UCSD-AML1 (cell line): ENCODE data around the gene JUND.
A peak's percentile ranks its signal among the peaks of the same experiment; 100 is the strongest.

ENCODE experiments used
- DNase-seq: peaks from one replicate; lab custom pipeline; 2025; ENCODE audit not compliant: unreplicated experiment; lab: John Stamatoyannopoulos, UW

Gene JUND

GRCh38 chr19:18271433-18271841 is 10.0 kb downstream of the JUND start:
- DNase-seq: no peak

- no peak for DNase-seq
Measured at GRCh38 chr19:18270326-18270725, 11.1 kb downstream of the JUND start.

GRCh38 chr19:18269070-18269723 is 12.2 kb downstream of the JUND start:
- no peak for DNase-seq

- DNase-seq: no peak
Measured at GRCh38 chr19:18266771-18267686, 14.4 kb downstream of the JUND start.

- DNase-seq: no peak
Measured at GRCh38 chr19:18265582-18265981, 15.8 kb downstream of the JUND start.

- no peak for DNase-seq
Measured at GRCh38 chr19:18264971-18265540, 16.4 kb downstream of the JUND start.

GRCh38 chr19:18264137-18264854 is 17.1 kb downstream of the JUND start:
- DNase-seq: no peak

- DNase-seq: no peak
Measured at GRCh38 chr19:18263324-18264136, 17.9 kb downstream of the JUND start.

- DNase-seq: no peak
Measured at GRCh38 chr19:18262917-18263316, 18.5 kb downstream of the JUND start.

- no peak for DNase-seq
Measured at GRCh38 chr19:18262144-18262543, 19.3 kb downstream of the JUND start.

- DNase-seq: no peak
Measured at GRCh38 chr19:18261474-18261873, 19.9 kb downstream of the JUND start.

- DNase-seq: no peak
Measured at GRCh38 chr19:18259893-18260292, 21.5 kb downstream of the JUND start.

GRCh38 chr19:18257503-18258470 is 23.6 kb downstream of the JUND start:
- no peak for DNase-seq

- no peak for DNase-seq
Measured at GRCh38 chr19:18254546-18255503, 26.6 kb downstream of the JUND start.

GRCh38 chr19:18253716-18254115 is 27.7 kb downstream of the JUND start:
- peak; percentile 30 for DNase-seq

- no peak for DNase-seq
Measured at GRCh38 chr19:18253130-18253529, 28.3 kb downstream of the JUND start.

- no peak for DNase-seq
Measured at GRCh38 chr19:18252370-18252717, 29.1 kb downstream of the JUND start.
